Activated CD8-positive, alpha-beta memory T cell treated with anti-CD3 and anti-CD28 coated beads, Interleukin-2, amount 50 U/mL, for 24 hours (primary cell): ENCODE measurements around the gene SEMA4B.

Experiments
- DNase-seq: peaks from one replicate; pipeline ENCODE4 v3.0.0-alpha.2; 2020; ENCODE audit errors: extremely low read depth

Gene SEMA4B

GRCh38 chr15:90203922-90204321 is 2.8 kb downstream of the SEMA4B start:
- no peak for DNase-seq

DNA sequence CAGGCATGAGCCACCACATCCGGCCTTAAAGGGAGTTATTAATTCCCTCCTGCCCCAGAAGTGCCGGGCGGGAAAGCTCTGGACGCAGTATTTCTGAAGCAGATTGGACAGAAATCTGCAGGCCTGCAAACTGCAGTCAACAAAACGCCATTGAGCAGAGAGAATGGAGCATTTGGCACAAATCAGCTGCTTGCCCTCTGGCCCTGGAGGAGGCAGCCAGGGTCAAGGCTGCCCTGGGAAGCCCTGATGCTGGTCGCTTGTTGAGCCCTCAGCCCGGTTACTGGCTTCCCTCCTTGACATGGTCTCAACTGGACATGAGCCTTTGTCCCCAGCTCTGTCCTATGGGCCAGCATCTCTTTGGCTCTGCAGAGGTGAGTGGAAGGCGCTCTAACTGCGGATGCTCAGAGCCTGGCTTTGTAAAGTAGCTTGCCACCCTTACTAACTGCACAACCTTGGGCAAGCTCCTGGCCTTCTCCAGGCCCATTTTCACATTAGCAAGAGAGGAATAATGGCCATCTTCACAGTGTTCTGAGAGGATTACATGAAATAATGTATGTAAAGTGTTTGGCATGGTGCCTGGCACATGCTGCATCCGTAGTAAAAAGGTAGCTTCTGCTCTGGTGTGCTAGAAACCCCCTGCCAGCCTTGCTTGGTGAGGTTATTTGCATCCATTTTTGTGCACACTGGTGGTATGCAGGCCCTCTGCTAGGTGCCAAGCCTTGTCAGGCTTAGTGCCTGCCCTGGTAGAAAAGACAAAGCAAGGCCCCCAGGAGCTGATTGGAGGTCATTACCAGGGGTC is 4.1 kb downstream of the SEMA4B start:
- no peak for DNase-seq

DNA sequence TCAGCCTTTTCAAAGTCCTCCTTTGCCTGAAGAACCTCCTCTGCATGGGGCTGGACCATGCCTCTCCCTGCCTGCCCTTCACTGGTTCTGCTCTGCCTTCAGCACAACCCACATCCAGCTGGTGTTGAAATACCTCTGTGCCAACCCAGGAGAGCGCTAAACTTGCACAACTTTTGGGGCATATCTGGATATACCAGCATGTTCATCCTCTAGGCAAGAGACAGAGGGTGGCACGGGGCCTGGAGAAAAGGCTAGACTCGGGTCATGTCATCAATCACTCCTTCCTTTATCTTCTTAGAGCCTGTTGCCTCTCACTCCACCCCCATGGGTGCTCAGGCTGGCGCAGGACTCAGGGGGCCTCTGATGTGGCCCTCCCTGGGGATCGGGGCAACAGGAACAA is 4.8 kb downstream of the SEMA4B start:
- no peak for DNase-seq

DNA sequence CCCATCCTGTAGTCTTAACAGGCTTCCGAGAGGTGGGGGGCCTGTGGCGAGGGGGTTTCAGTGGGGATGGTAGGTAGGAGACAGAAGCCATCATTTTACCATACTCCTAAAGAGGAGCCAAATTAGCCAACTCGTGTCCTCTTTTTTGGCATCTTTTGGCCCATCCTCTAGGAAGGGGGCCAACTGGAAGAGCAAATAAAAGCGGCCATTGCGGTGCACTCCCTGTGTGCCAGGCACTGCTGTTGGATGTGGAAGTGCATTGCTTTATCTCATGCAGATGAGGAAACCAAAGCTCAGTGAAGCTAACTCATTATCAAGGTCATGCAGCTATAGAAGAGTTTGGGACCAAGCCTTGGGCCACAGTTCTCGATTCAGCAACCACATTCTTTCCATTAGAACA is 6.1 kb downstream of the SEMA4B start:
- no peak for DNase-seq

DNA sequence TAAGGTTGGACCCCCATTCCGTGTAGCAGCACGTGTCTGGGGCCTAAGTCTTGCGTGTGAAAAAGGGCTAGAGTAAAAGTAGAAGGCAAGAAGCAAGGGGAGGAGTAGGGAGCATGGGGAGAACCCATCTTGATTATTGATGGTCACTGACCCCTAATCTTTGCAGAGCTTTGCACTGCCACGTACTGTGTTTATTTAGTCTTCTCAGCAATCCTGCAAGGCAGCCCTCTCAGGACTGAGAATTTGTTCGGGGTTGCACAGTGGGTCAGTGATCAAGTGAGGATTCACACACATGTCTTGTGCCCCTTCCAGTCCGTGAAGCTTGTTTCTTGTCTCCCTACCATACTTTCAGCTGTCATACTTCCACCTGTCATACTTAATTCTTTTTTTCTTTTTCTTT is 7.2 kb downstream of the SEMA4B start:
- no peak for DNase-seq

DNA sequence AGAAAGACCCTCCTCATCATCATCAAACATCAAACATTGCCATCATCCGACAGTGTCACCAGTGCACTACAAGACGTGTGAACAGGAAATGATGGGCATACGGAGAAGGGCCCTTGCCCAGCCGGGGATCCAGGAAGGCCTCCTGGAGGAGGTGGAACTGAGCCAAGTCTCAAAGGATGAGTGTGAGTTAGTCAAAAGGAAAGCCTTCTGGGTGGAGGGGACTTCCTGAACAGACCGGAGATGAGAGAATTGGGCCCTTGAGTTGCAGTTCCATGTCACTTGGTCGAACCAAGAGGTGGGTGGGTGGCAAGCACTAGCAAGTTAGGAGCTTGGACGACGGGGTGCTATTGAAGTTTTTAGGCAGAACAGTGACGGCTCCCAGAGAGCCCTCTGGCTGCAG is 8.5 kb downstream of the SEMA4B start:
- no peak for DNase-seq

- no peak for DNase-seq
Measured at GRCh38 chr15:90210593-90210992, 9.5 kb downstream of the SEMA4B start.

- no peak for DNase-seq
Measured at GRCh38 chr15:90211009-90211408, 9.9 kb downstream of the SEMA4B start.

DNA sequence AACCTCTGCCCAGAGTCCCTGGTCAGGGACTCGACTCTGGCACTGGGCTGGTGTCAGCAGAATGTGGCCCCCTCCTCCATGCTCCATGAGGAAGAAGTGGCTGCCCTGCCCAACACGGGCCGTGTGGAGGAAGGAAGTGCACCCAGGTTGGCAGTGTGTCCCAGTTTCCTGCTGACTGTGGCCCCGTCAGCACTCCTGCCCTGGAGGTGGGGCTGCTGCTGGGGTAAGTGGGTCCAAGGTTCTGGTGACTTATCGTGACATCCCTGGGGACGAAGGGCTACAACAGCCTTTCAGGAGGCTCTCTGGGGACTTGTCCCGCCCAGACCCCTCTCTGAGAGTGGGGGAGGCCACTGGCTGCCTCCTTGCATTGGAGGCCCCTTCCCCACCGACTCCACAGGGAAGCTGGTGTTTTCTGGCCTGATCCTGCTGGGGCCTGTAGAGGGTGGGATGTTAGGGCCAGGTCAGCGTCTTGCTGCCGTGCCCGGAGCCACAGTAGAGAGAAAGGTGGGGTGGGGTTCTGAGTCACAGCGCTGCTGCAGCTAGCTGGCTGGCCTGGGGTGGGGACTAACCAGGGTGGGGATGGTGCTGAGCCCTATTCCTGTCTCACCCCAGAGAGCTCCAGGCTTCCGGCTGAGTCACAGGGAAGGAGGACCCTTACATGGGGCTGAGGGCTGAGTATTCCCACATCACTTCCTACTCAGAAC is 10.5 kb downstream of the SEMA4B start:
- DNase-seq, result no peak

GRCh38 chr15:90212221-90213098 is 11.3 kb downstream of the SEMA4B start:
- no peak for DNase-seq

DNA sequence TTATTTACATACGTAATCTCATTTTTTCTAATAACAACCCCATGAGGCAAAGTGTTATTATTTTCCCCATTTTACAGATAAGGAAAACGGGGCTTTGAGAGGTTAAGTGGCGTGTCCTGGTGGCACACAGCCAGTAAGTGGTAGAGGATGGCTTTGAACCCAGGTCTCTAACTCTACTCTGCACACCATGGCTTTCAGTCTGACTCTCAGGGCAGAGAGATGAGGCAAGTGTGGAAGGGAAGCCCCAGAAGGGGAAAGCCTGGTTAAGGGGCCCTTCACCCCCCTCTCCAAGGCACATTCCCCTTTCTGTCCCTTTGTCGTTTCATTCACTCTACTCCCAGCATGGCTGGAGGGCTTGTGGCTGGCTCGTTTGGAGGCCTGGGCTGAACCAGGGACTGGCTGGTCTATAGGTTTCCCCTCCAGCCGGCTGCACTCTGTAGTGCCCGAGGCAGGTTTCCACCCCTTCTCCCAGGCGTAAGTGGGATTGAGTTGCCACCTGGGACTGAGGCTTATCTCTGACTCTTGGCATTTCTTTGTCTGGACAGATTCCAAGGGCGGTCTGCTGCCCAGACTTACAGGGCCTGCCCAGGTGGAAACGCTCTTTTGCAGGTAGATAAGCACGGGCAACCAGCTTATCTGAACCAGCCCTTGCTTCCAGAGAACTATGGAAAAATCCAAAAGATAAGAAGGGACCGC is 12.1 kb downstream of the SEMA4B start:
- DNase-seq, result no peak

- no peak for DNase-seq
Measured at GRCh38 chr15:90213818-90214204, 12.7 kb downstream of the SEMA4B start.

GRCh38 chr15:90214553-90215196 is 13.5 kb downstream of the SEMA4B start:
- no peak for DNase-seq

DNA sequence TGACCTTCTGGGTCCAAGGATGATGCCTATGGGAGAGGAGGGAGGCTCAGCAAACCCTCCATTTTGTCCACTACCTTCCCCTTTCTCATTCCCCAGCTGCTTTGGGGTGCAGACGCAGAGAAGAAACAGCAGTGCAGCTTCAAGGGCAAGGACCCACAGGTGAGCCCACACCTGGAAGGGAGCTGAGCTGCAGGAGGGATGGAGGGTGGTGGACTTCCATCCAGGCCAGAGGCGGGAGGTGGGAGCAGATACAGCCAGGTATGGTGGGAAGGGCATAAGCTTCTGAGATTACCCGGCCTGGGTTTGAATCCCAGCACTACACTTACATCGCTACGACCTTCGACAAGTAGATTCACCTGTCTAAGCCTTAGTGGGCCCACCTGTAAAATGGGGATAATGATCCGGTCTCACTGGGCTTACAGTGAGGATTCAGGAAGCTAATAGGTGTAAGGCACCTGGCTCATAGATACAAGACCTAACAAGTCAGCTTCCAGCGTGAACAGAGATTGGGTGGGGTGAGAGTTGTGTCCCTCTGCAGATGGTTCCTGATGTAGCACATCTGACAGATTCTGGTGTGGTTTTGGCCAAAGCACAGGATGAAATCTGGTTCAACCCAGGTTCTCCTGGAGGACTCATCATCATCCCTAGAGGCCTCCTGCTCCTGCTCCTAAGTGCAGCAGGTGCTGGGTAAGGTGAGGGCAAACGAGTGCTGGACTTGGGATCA is 16.7 kb downstream of the SEMA4B start:
- DNase-seq, result no peak

- no peak for DNase-seq
Measured at GRCh38 chr15:90219421-90220141, 18.5 kb downstream of the SEMA4B start.

DNA sequence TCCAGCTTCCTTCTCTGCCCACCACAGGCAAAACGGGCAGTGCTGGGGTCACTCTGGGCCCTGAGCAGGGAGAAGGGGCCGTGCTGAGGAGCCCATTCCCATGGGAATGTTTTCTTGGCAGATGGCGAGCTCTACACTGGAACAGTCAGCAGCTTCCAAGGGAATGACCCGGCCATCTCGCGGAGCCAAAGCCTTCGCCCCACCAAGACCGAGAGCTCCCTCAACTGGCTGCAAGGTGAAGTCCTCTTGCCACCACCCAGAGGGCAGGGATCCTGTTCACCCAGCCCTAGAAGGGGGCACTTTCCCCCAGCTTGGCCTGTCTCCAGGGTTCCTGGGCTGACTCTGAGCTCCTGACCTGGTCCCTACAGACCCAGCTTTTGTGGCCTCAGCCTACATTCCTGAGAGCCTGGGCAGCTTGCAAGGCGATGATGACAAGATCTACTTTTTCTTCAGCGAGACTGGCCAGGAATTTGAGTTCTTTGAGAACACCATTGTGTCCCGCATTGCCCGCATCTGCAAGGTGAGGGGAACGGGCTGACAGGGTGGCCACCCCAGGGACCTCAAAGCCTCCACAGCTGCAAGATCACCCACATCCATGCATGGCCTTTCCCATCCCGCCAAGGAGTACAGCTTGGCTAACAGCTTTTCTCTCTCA is 20.2 kb downstream of the SEMA4B start:
- no peak for DNase-seq

DNA sequence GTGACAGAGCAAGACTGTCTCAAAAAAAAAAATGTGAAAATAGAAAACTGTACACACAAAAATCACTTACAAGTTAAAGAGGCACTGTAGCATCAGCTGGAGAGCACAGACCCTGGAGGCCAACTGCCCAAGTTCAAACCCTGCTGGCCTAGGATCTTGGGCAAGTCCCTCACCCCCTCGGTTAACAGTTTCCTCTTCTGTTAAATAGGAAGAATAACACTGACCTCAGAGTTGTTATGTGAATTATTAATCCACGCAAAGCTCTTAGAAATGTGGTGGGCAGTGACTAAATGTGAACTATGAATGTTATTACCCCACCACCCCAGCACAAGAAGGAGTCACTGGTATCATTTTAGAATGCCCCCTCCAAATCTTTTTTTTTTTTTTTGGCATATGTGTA is 21.4 kb downstream of the SEMA4B start:
- no peak for DNase-seq

DNA sequence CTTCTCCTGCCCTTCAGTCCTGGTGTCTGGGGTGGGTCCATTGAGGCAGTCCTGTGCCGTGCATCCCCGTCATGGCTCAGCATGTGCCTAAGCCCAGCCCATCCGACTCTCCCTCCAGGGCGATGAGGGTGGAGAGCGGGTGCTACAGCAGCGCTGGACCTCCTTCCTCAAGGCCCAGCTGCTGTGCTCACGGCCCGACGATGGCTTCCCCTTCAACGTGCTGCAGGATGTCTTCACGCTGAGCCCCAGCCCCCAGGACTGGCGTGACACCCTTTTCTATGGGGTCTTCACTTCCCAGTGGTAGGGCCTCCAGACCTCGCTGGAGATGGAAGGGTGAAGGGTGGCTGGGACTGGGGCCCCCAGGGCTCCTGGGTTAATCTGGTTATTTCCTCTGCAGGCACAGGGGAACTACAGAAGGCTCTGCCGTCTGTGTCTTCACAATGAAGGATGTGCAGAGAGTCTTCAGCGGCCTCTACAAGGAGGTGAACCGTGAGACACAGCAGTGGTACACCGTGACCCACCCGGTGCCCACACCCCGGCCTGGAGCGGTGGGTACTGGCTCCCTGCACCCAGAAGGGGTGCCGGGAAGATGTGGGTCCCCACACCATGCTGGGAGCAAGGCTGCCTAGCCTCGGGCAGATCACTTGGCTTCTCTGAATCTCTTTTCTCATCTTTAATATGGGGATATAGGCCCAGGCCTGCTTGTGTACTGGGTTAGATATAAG is 22.5 kb downstream of the SEMA4B start:
- no peak for DNase-seq

DNA sequence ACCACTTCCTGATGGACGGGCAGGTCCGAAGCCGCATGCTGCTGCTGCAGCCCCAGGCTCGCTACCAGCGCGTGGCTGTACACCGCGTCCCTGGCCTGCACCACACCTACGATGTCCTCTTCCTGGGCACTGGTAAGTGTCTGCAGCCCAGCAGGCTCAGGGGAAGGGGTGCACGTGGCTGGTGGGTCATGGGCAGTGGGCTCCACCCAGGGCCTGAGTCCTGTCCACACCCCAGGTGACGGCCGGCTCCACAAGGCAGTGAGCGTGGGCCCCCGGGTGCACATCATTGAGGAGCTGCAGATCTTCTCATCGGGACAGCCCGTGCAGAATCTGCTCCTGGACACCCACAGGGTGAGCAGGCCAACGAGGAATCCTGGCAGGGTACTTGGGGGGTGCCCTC is 23.9 kb downstream of the SEMA4B start:
- DNase-seq, result no peak
